GM18499 (cell line): Measurements from ENCODE around the gene YDJC.
"Not testable (repeated sequence)": the region's sequence is repeated elsewhere in the genome, so short reads cannot be mapped to it uniquely, and the experiment has no call there.

Source experiments
- ATAC-seq: cut with Tn5 transposase; IDR thresholded peaks from one replicate; pipeline ENCODE4 v1.9.1; 2021; ENCODE audit warnings: moderate number of reproducible peaks; ENCODE audit not compliant: insufficient read depth, unreplicated experiment

The YDJC gene

GRCh38 chr22:21652010-21652546, 22.3 kb upstream of the YDJC start:
- ATAC-seq: no peak

- no peak for ATAC-seq
These were observed 21.7 kb upstream of the YDJC start for GRCh38 chr22:21651521-21652009.

- ATAC-seq: no peak
These were observed 21.1 kb upstream of the YDJC start for GRCh38 chr22:21650823-21651520.

DNA sequence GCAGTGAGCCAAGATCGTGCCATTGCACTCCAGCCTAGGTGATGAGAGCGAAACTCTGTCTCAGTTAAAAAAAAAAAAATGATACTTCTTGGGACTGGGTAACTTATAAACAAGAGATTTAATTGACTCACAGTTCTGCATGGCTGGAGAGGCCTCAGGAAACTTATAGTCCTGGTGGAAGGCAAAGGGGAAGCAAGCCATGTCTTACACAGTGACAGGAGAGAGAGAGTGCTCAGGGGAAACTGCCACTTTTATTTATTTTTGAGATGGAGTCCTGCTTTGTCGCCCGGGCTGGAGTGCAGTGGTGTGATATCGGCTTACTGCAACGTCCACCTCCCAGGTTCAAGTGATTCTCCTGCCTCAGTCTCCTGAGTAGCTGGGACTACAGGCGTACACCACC, 20.5 kb upstream of the YDJC start:
- ATAC-seq: no peak

DNA sequence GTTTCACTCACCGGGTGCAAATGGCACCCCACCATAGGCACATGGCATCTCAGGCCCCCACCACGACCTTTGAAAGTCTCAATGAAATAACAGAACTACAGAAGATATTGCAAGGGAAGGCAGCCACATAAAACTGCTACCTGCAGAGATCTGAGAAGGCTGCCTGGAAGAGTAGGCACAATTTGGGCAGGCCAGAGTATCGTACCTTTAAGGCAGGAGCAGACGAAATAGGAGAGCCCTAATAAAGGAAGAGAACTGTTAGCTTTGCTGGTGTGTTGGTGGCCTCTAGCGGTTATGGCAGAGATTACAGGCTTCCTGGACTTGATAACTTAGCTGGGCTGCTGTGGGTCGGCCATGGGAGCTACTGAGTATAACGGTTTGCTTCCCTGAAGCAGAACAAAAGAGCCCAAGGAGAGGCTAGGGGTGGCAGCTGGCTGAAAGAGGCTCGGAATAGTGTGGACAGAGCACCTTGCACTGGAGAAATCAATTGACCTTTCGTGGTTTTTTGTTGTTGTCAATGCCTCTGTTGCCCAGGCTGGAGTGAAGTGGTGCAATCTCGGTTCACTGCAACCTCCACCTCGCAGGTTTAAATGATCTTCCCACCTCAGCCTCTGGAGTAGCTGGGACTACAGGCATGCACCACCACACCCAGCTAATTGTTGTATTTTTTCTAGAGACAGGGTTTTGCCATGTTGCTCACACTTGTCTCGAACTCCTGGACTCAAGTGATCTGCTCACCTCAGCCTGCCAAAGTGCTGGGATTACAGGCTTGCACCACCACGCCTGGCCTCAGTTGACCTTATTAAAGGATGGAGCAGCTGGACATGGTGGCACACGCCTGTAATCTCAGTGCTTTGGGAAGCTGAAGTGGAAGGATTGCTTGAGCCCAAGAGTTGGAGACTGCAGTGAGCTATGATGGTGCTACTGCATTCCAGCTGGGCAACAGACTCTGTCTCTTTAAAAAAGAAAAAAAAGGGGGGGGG, 17.1 kb upstream of the YDJC start:
- ATAC-seq: no peak

GRCh38 chr22:21645513-21645912, 15.7 kb upstream of the YDJC start:
- not testable (repeated sequence) for ATAC-seq

- no peak for ATAC-seq
These were observed 13.9 kb upstream of the YDJC start for GRCh38 chr22:21643533-21644357.

DNA sequence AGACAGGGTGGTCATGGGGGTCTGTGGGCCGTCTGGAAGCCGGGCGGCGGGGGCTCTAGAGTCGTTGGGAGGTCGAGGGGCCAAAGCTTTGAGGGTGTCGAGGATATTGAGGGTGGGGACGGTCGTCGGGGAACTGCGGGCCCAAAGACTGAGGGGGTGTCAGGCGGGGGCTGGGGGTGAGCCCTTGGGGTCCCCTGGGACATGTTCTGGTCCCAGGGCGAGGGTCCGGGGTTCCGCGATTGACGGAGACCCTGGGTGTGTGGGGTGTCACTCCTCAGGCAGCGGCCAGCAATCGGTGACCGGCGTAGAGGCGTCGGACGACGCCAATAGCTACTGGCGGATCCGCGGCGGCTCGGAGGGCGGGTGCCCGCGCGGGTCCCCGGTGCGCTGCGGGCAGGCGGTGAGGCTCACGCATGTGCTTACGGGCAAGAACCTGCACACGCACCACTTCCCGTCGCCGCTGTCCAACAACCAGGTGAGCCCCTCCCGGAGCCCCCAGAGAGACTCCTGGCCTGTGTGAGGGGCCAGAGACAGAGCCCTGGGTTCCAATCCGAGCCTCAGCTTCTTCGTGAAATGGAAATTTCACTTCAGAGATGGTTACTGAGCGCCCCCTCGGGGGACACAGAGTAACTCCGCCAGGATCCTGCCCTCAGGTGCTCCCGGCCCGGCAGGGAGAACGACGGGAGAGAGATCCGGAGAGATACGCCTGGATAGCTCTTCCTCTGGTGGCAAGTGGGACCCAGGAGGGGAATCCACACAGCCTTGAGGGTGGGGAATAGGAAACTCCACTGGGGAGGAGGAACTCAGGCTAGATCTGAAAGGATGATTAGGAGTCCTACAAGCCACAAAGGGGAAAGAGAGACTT, 13.0 kb upstream of the YDJC start:
- no peak for ATAC-seq

DNA sequence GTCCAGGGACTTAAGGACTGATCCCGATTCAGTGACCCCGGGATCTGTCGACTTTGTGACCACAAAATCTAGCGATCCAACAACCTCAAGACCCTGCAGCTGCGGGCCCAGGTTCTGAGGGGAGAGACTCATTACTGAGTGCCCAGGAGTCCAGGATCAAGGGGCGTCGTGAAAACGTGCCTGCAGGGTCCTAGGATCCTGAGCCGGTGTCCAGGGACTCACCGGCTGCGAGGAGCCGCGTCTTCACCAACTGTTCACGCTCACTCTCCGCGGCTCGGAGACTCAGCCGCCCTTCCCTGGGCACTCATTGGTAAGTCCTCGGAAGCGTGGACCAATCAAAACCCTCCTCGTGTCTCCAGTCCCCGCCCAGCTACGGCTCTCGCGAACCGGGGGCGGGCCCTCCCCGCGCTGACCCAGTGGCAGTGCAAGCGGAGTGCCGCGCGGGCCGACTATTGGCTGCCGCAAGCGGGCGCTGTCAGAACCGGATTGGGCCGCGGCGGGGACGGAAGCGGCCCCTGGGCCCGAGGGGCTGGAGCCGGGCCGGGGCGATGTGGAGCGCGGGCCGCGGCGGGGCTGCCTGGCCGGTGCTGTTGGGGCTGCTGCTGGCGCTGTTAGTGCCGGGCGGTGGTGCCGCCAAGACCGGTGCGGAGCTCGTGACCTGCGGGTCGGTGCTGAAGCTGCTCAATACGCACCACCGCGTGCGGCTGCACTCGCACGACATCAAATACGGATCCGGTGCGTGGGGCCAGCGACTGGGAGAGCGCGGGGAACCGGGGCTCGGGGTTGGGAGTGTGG, 12.2 kb upstream of the YDJC start, which contains the start of gene SDF2L1:
SDF2L1 (plus strand) TSS at position 514 of the 795 bp plus-strand sequence; CDS start at position 549, 35 bp downstream.
- peak; percentile 90 for ATAC-seq

- no peak for ATAC-seq
These were observed 11.6 kb upstream of the YDJC start for GRCh38 chr22:21641417-21641788.

GRCh38 chr22:21640810-21641209, 11.0 kb upstream of the YDJC start:
- no peak for ATAC-seq

GRCh38 chr22:21639359-21639758, 9.5 kb upstream of the YDJC start:
- no peak for ATAC-seq

DNA sequence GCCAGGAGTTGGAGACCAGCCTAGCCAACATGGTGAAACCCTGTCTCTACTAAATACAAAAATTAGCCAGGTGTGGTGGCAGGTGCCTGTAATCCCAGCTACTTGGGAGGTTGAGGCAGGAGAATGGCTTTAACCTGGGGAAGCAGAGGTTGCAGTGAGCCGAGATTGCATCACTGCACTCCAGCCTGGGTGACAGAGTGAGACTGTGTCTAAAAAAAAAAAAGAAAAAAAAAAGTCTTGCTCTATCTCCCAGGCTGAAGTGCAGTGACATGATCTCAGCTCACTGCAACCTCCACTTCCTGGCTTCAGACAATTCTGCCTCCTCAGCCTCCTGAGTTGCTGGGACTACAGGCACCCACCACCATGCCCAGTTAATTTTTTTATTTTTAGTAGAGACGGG, 7.6 kb upstream of the YDJC start:
- ATAC-seq: not testable (repeated sequence)

GRCh38 chr22:21636629-21637218, 6.9 kb upstream of the YDJC start:
- ATAC-seq: no peak

DNA sequence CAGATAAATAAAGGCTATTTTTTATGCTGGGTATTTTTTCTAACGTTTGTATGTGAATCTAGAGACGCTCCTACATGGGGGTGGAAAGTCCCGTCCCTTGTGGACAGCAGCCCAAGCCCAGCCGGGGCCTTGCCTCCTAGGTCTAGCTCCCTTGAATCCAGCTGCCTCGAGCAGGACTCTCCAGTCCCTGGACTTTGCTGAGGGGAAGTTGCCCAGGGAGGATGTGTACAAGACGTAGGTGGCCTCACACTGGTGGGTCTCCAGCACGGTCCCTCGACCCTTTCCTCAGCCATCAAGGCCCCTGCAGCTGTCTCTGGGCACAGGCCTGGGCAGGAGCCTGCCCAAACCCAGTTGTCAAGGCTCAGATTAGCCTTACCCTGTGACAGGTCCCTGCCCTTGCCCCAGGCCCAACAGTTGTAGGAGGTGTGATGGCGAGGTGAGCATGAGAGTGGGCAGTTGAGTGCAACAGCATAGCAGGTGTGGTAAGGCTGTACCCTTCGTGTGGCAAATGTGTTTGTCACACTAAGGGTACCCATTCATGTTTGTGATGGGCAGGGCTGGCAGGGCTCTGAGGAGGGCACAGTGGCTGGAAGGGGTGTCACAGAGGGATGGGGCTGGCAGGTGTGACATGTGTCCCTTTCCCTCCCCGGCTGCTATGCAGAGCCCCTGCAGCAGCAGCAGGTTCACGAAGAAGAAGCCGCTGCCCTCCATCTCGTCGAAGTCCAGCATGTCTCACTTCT, 6.1 kb upstream of the YDJC start:
- ATAC-seq: no peak

GRCh38 chr22:21634844-21635243, 5.0 kb upstream of the YDJC start:
- ATAC-seq: no peak

GRCh38 chr22:21634081-21634480, 4.3 kb upstream of the YDJC start:
- no peak for ATAC-seq
